Thymus (tissue), 11 donors: Measurements from ENCODE around the gene GPC3. TPM values are rescaled to one million over a fixed set of nuclear protein-coding genes. Genes with fewer than 3 reads are reported as not detected.

Source experiments
- DNase-seq, 9 donors: peaks; one replicate each; pipeline ENCODE4 v3.0.0-alpha.2; 2013; ENCODE audit warnings: low spot score in 9 of 9, low read depth in 6 of 9, missing footprints in 1 of 9
- H3K27ac ChIP-seq, 2 donors: one replicate each; pipeline ENCODE4 v1.5.1; 2013; ENCODE audit warnings: control low read depth in 1 of 2, low read depth in 1 of 2, low read length in 1 of 2, mild to moderate bottlenecking in 1 of 2, moderate library complexity in 1 of 2
- H3K27me3 ChIP-seq, 2 donors: one replicate each; pipeline ENCODE4 v1.5.1; 2013; ENCODE audit warnings: low read length in 1 of 2; ENCODE audit not compliant: control insufficient read depth in 2 of 2, insufficient read depth in 1 of 2
- H3K36me3 ChIP-seq, 2 donors: one replicate each; pipeline ENCODE4 v1.5.1; 2013; ENCODE audit warnings: low read length in 1 of 2, mild to moderate bottlenecking in 1 of 2, moderate library complexity in 1 of 2; ENCODE audit not compliant: control insufficient read depth in 2 of 2, insufficient read depth in 2 of 2
- H3K4me1 ChIP-seq, 2 donors: one replicate each; pipeline ENCODE4 v1.5.1; 2013; ENCODE audit warnings: low read length in 2 of 2; ENCODE audit not compliant: control insufficient read depth in 2 of 2, insufficient read depth in 2 of 2
- H3K4me3 ChIP-seq, 2 donors: one replicate each; pipeline ENCODE4 v1.5.1; 2013; ENCODE audit warnings: low read length in 2 of 2, control low read depth in 1 of 2, mild to moderate bottlenecking in 1 of 2
- H3K9me3 ChIP-seq, 2 donors: one replicate each; pipeline ENCODE4 v1.5.1; 2013; ENCODE audit warnings: low read length in 1 of 2, mild to moderate bottlenecking in 1 of 2; ENCODE audit not compliant: control insufficient read depth in 2 of 2, insufficient read depth in 1 of 2
- WGBS: extraction: QIAGEN DNeasy Blood & Tissue Kit; methylation state at CpG from one replicate; pipeline ENCODE4 v1.1.7; 2013; 5-methylcytosine and 5-hydroxymethylcytosine counted together
- polyA plus RNA-seq: library from polyadenylated mRNA; stranded (reverse); fragments of 200-250 nt; gene quantifications from one replicate; pipeline ENCODE4 v1.2.3, GENCODE V29; 2013
- total RNA-seq: library from RNA; stranded (reverse); fragments of 120-200 nt; gene quantifications from one replicate; pipeline ENCODE4 v1.2.4, GENCODE V29; 2013
- donor health status: healthy.

Gene GPC3
- total and polyA plus RNA-seq, 2 donors, result 3.1 to 26.2 TPM

- DNase-seq, result peak in 3 of 9 donors; percentile 16 to 51 (median 32)
- WGBS, result 93% methylated on average over 7 of the region's 7 CpGs
- no peaks in the 10 kb centered on the region for H3K36me3 ChIP-seq
- H3K4me1 ChIP-seq, result peaks cover 4 to 21% of the 10 kb centered on the region in 2 donors
- H3K27ac ChIP-seq, result peak overlapping the region in 1 of 2 donors; percentile 36
- no peaks in the 10 kb centered on the region for H3K9me3 ChIP-seq
- H3K4me3 ChIP-seq, result no peak overlapping the region
- no peaks in the 10 kb centered on the region for H3K27me3 ChIP-seq
Measured at GRCh38 chrX:133921764-133922389, 63.5 kb downstream of the GPC3 start.

DNA sequence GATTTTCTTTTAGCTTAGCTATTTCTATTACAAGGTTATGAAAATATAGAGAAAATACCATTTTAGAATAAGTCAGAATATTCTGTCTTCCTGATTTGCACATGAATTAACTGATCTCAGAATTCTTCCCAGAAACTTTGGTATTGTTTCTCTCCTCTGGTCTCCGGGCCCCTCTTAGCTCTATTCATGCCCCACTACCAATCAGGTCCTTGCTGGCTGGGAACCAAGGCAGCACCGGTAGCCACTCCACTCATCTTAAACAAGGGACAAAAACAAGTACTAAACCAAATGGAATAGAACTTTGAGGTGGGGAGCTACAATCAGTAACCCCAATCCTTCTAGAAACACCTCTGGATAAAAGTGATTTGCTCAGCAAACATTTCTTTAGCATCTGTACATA is 64.3 kb downstream of the GPC3 start:
- DNase-seq, result no peak
- Histone ChIP-seq H3K36me3 (no peaks in the 10 kb centered on the region), H3K27me3 (no peaks in the 10 kb centered on the region), H3K27ac (no peak overlapping the region), H3K9me3 (no peaks in the 10 kb centered on the region), H3K4me1 (peaks cover 4 to 21% of the 10 kb centered on the region in 2 donors), H3K4me3 (no peak overlapping the region)
- WGBS, result 97% methylated on average over 2 of the region's 2 CpGs

- no peaks in the 10 kb centered on the region for H3K9me3 ChIP-seq
- WGBS, result 90% methylated on average over 3 of the region's 3 CpGs
- no peak for DNase-seq
- no peaks in the 10 kb centered on the region for H3K27me3 ChIP-seq
- H3K36me3 ChIP-seq, result no peaks in the 10 kb centered on the region
- H3K4me3 ChIP-seq, result no peak overlapping the region
- no peak overlapping the region for H3K27ac ChIP-seq
- peaks cover 2 to 17% of the 10 kb centered on the region in 2 donors for H3K4me1 ChIP-seq
Measured at GRCh38 chrX:133918361-133918771, 67.0 kb downstream of the GPC3 start.

- Histone ChIP-seq H3K27ac (no peak overlapping the region), H3K27me3 (no peaks in the 10 kb centered on the region)
- 100% methylated on average over 2 of the region's 2 CpGs for WGBS
Measured at GRCh38 chrX:133916984-133917722, 68.2 kb downstream of the GPC3 start.

GRCh38 chrX:133913658-133914388 is 71.6 kb downstream of the GPC3 start:
- no peak for DNase-seq
- WGBS, result 98% methylated on average over 2 of the region's 2 CpGs

More at GRCh38 chrX:133916984-133917722, 68.2 kb downstream of the GPC3 start:
- H3K36me3 ChIP-seq, result no peaks in the 10 kb centered on the region
- DNase-seq, result no peak
- no peak overlapping the region for H3K4me3 ChIP-seq
- no peaks in the 10 kb centered on the region for H3K9me3 ChIP-seq
- peaks cover 0 to 5% of the 10 kb centered on the region in 2 donors for H3K4me1 ChIP-seq

GRCh38 chrX:133913009-133913408 is 72.4 kb downstream of the GPC3 start:
- Histone ChIP-seq H3K9me3 (no peaks in the 10 kb centered on the region), H3K27ac (no peak overlapping the region), H3K4me1 (no peaks in the 10 kb centered on the region), H3K27me3 (no peaks in the 10 kb centered on the region), H3K36me3 (no peaks in the 10 kb centered on the region), H3K4me3 (no peak overlapping the region)
- WGBS, result 75% methylated on average over 1 of the region's 1 CpG
- no peak for DNase-seq

More at GRCh38 chrX:133913658-133914388, 71.6 kb downstream of the GPC3 start:
- Histone ChIP-seq H3K4me3 (no peak overlapping the region), H3K36me3 (no peaks in the 10 kb centered on the region), H3K4me1 (no peaks in the 10 kb centered on the region), H3K27ac (no peak overlapping the region), H3K27me3 (no peaks in the 10 kb centered on the region), H3K9me3 (no peaks in the 10 kb centered on the region)

GRCh38 chrX:133911825-133912495 is 73.4 kb downstream of the GPC3 start:
- Histone ChIP-seq H3K9me3 (no peaks in the 10 kb centered on the region), H3K27ac (no peak overlapping the region), H3K4me1 (no peaks in the 10 kb centered on the region), H3K27me3 (no peaks in the 10 kb centered on the region), H3K4me3 (no peak overlapping the region), H3K36me3 (no peaks in the 10 kb centered on the region)
- 93% methylated on average over 4 of the region's 4 CpGs for WGBS
- no peak for DNase-seq

DNA sequence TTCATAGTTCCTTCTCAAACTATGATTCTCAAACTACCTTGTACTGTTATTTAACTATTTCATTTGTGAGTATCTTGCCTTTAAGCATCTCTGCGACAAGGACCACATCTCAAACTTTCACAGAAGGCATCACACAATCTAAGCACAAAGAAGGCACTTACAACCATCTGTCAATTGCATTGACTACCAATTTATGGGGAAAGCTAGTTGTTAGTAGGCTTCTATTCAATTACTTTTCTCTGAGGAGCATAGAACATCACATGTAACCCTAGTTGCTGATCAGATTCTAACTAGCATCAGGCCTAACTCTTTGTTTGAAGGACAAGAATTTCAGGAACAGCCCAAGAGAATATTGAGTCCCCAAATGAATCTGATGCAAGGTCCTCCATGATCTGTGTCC is 74.9 kb downstream of the GPC3 start:
- Histone ChIP-seq H3K27ac (no peak overlapping the region), H3K4me1 (no peaks in the 10 kb centered on the region), H3K36me3 (no peaks in the 10 kb centered on the region), H3K4me3 (no peak overlapping the region), H3K27me3 (no peaks in the 10 kb centered on the region), H3K9me3 (no peaks in the 10 kb centered on the region)
- 95% methylated on average over 1 of the region's 1 CpG for WGBS
- no peak for DNase-seq
